Liver (tissue), 3 donors: ENCODE results near the gene THUMPD1.

Experiments
- ATF3 ChIP-seq: IDR thresholded peaks from 2 replicates; pipeline ENCODE4 v1.6.1; 2016; ENCODE audit warnings: antibody characterized with exemption
- CTCF ChIP-seq: fragments of 150-350 bp; IDR thresholded peaks from 2 replicates; pipeline ENCODE4 v1.5.1; 2017; ENCODE audit warnings: improper control_type of control experiment, low read depth, low read length; ENCODE audit not compliant: missing input control
- EGR1 ChIP-seq, 2 donors: IDR thresholded peaks; 2 replicates each; pipeline ENCODE4 v1.6.1; 2016 to 2018; ENCODE audit warnings: antibody characterized with exemption in 2 of 2, low read depth in 2 of 2
- FOXA2 ChIP-seq: IDR thresholded peaks from 2 replicates; pipeline ENCODE4 v1.6.1; 2016; ENCODE audit warnings: antibody characterized with exemption
- HNF4G ChIP-seq: IDR thresholded peaks from 2 replicates; pipeline ENCODE4 v1.6.1; 2016; ENCODE audit warnings: antibody characterized with exemption
- JUND ChIP-seq, 2 donors: IDR thresholded peaks; 2 replicates each; pipeline ENCODE4 v1.6.1; 2016; ENCODE audit warnings: antibody characterized with exemption in 2 of 2
- MAX ChIP-seq: IDR thresholded peaks from 2 replicates; pipeline ENCODE4 v1.6.1; 2016; ENCODE audit warnings: antibody characterized with exemption
- NR2F2 ChIP-seq: IDR thresholded peaks from 2 replicates; pipeline ENCODE4 v1.6.1; 2016; ENCODE audit warnings: antibody characterized with exemption
- RAD21 ChIP-seq, 2 donors: IDR thresholded peaks; 2 replicates each; pipeline ENCODE4 v1.6.1; 2016; ENCODE audit warnings: antibody characterized with exemption in 2 of 2, mild to moderate bottlenecking in 2 of 2
- REST ChIP-seq: IDR thresholded peaks from 2 replicates; pipeline ENCODE4 v1.6.1; 2016; ENCODE audit warnings: antibody characterized with exemption, mild to moderate bottlenecking
- RXRA ChIP-seq, 2 donors: IDR thresholded peaks; 2 replicates each; pipeline ENCODE4 v1.6.1; 2017 to 2018; ENCODE audit warnings: antibody characterized with exemption in 2 of 2, mild to moderate bottlenecking in 1 of 2
- SP1 ChIP-seq: IDR thresholded peaks from 2 replicates; pipeline ENCODE4 v1.6.1; 2018; ENCODE audit warnings: antibody characterized with exemption, mild to moderate bottlenecking
- TAF1 ChIP-seq: conservative IDR thresholded peaks from 2 replicates; pipeline ENCODE4 v1.6.1; 2016; ENCODE audit warnings: antibody characterized with exemption, mild to moderate bottlenecking
- YY1 ChIP-seq: IDR thresholded peaks from 2 replicates; pipeline ENCODE4 v1.6.1; 2016; ENCODE audit warnings: antibody characterized with exemption, mild to moderate bottlenecking
- donor health status: healthy.
- donor health status: healthy.

- TF ChIP-seq CTCF (no peak), REST (no peak), RXRA (IDR thresholded peaks at IDR 0.05) (no peak), JUND (IDR thresholded peaks at IDR 0.05) (no peak), MAX (no peak), YY1 (no peak), SP1 (no peak), RAD21 (IDR thresholded peaks at IDR 0.05) (no peak), EGR1 (IDR thresholded peaks at IDR 0.05; ENCODE audit: low read depth in 2 of 2) (no peak), HNF4G (no peak), TAF1 (no peak), FOXA2 (no peak), NR2F2 (peak; percentile 36), ATF3 (no peak)
Observed at GRCh38 chr16:20744922-20745440, 3.4 kb upstream of the THUMPD1 start.
